D721Med (cell line): ENCODE results near the gene EIF3L.

Experiments used
- DNase-seq: peaks from one replicate; pipeline ENCODE4 v3.0.0; 2011; ENCODE audit warnings: low spot score; ENCODE audit not compliant: insufficient read length
- FAIRE-seq: peaks from 2 replicates; lab custom pipeline; 2011; peaks lifted over from hg19 to GRCh38; lab: Jason Lieb, UNC
- CTCF ChIP-seq: IDR thresholded peaks from 2 replicates; pipeline ENCODE4 v1.5.1; 2012; ENCODE audit warnings: mild to moderate bottlenecking, control low read depth; ENCODE audit not compliant: insufficient read depth; ENCODE audit errors: missing control alignments

Gene EIF3L

GRCh38 chr22:37930952-37931440 lies 81.8 kb downstream of the EIF3L start:
- DNase-seq (no peak), FAIRE-seq (no peak)
- TF ChIP-seq CTCF = no peak

GRCh38 chr22:37931893-37932389 lies 82.7 kb downstream of the EIF3L start:
- DNase-seq (no peak), FAIRE-seq (no peak)
- TF ChIP-seq CTCF = no peak

- FAIRE-seq = no peak
- TF ChIP-seq CTCF = no peak
- no peak for DNase-seq
These were observed 83.2 kb downstream of the EIF3L start for GRCh38 chr22:37932401-37932800.

- TF ChIP-seq CTCF = no peak
These were observed 83.8 kb downstream of the EIF3L start for GRCh38 chr22:37932821-37933578.

GRCh38 chr22:37933711-37934376 lies 84.6 kb downstream of the EIF3L start:
- FAIRE-seq (no peak), DNase-seq (peak; percentile 47)
- TF ChIP-seq CTCF = peak; percentile 86

More at GRCh38 chr22:37932821-37933578, 83.8 kb downstream of the EIF3L start:
- FAIRE-seq (no peak), DNase-seq (no peak)
